ENCODE data around the gene PSMD14. TPM values are rescaled to one million over a fixed set of nuclear protein-coding genes. Genes with fewer than 3 reads are reported as not detected.

The PSMD14 gene
- polyA plus RNA-seq, 1 donor, result 41.6 TPM

GRCh38 chr2:161418715-161419637, 110.8 kb downstream of the PSMD14 start:
- DNase-seq (ENCODE audit: low read depth), result no peak

- no peak for DNase-seq (ENCODE audit: low read depth)
Observed at GRCh38 chr2:161419638-161420190, 111.5 kb downstream of the PSMD14 start.

- no peak for DNase-seq (ENCODE audit: low read depth)
Observed at GRCh38 chr2:161420406-161421074, 112.3 kb downstream of the PSMD14 start.

- no peak for DNase-seq (ENCODE audit: low read depth)
Observed at GRCh38 chr2:161421686-161422085, 113.5 kb downstream of the PSMD14 start.

- DNase-seq (ENCODE audit: low read depth), result no peak
Observed at GRCh38 chr2:161422816-161423403, 114.7 kb downstream of the PSMD14 start.

GRCh38 chr2:161423421-161424393, 115.5 kb downstream of the PSMD14 start:
- no peak for DNase-seq (ENCODE audit: low read depth)

- DNase-seq (ENCODE audit: low read depth), result no peak
Observed at GRCh38 chr2:161424394-161424769, 116.2 kb downstream of the PSMD14 start.

GRCh38 chr2:161424891-161425727, 116.9 kb downstream of the PSMD14 start:
- no peak for DNase-seq (ENCODE audit: low read depth)

- no peak for DNase-seq (ENCODE audit: low read depth)
Observed at GRCh38 chr2:161425728-161426454, 117.7 kb downstream of the PSMD14 start.

- DNase-seq (ENCODE audit: low read depth), result no peak
Observed at GRCh38 chr2:161426455-161426921, 118.3 kb downstream of the PSMD14 start.

GRCh38 chr2:161426922-161427663, 118.9 kb downstream of the PSMD14 start:
- DNase-seq (ENCODE audit: low read depth), result no peak

GRCh38 chr2:161427664-161428587, 119.7 kb downstream of the PSMD14 start:
- DNase-seq (ENCODE audit: low read depth), result no peak

- no peak for DNase-seq (ENCODE audit: low read depth)
Observed at GRCh38 chr2:161430386-161430785, 122.2 kb downstream of the PSMD14 start.

GRCh38 chr2:161432107-161432506, 123.9 kb downstream of the PSMD14 start:
- no peak for DNase-seq (ENCODE audit: low read depth)

GRCh38 chr2:161434118-161434517, 125.9 kb downstream of the PSMD14 start:
- DNase-seq (ENCODE audit: low read depth), result no peak

GRCh38 chr2:161436411-161436810, 128.2 kb downstream of the PSMD14 start:
- no peak for DNase-seq (ENCODE audit: low read depth)

- DNase-seq (ENCODE audit: low read depth), result no peak
Observed at GRCh38 chr2:161438598-161438997, 130.4 kb downstream of the PSMD14 start.
